ENCODE data around the gene RNF148. TPM values are rescaled to one million over a fixed set of nuclear protein-coding genes. Genes with fewer than 3 reads are reported as not detected.

The RNF148 gene
- total RNA-seq, 1 experiment from 2014 or later: 0.25 TPM

Small RNAs within 50 kb of the gene (small RNA-seq; reads per million reads assigned to genes)
- 0 reads per million in 2 experiments for gene AC006463.1

Other genes with a start within 250 kb of the RNF148 start
- 0.40 and 0.49 TPM in 2 replicates for gene RNF133, start 3.8 kb downstream of the RNF148 start, total RNA-seq (2014; rRNA removed; shearing (Covaris generic))
- gene CADPS2, start 183.5 kb upstream of the RNF148 start, total RNA-seq (2014; rRNA removed; shearing (Covaris generic)): 17.2 and 18.0 TPM in 2 replicates